Iris pigment epithelial cell (primary cell): ENCODE results near the gene FRAT1.
"Not testable (repeated sequence)": the region's sequence is repeated elsewhere in the genome, so short reads cannot be mapped to it uniquely, and the experiment has no call there.

Source experiments
- DNase-seq: peaks from one replicate; pipeline ENCODE4 v3.0.0-alpha.2; 2011; ENCODE audit warnings: low read depth

Gene FRAT1

GRCh38 chr10:97335188-97335619 is 16.1 kb downstream of the FRAT1 start:
- no peak for DNase-seq

DNA sequence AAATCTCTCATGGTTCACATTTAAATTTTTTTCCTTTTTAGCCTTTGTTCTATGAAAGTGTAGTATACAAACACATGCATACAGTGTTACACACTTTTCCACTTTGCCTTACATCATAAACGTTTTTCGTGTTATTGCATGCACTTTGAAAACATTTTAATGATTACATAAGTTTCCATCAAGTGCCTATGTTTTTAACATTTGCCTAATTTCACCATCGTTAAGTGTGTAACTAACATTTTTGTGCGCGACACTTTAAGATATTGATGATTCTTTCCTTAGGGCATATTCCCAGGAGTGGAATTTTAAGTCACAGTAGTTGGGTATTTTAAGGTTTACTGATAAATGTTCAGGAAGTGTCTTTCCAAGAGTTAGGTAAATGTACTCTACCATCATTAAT is 16.9 kb downstream of the FRAT1 start:
- no peak for DNase-seq

DNA sequence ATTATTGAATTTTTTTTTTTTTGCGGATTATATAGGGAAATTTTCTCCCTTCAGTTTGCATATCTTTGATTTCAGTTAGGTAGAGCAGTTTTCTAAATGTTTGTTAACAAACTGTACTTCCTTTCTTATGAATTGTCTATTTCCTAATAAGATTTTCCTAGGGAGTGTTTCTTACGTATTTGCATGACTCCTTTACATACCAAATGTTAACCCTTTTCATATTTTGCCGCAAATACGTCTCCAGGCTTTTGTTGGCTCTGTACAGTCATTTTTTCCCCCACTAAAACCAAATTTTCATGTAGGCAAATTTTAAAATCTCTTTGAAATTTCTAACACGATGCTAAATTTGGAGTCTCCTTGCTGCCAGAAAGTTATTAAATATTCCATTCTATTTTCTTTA is 17.4 kb downstream of the FRAT1 start:
- DNase-seq = peak; percentile 43

- DNase-seq = no peak
Measured at GRCh38 chr10:97336942-97337831, 18.1 kb downstream of the FRAT1 start.

DNA sequence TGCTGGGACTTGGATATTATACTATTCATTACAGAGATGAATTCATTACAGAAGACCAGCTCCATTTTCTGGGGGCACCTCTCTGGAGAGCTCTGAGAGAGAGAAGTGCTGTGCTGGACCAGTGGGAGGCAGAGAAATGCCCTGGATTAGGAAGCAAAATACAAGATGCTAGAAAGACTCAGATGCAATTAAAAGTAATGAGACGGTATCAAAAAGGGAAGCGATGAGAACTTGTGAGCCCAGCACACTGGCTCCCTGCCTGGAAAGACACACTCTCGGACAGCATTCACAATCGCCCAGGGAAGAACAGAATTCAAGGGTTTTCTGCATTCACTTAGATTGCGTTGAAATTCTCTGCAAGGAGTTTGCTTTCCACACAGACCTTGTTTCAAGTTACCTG is 19.0 kb downstream of the FRAT1 start:
- no peak for DNase-seq

- no peak for DNase-seq
Measured at GRCh38 chr10:97341416-97341815, 22.3 kb downstream of the FRAT1 start.

DNA sequence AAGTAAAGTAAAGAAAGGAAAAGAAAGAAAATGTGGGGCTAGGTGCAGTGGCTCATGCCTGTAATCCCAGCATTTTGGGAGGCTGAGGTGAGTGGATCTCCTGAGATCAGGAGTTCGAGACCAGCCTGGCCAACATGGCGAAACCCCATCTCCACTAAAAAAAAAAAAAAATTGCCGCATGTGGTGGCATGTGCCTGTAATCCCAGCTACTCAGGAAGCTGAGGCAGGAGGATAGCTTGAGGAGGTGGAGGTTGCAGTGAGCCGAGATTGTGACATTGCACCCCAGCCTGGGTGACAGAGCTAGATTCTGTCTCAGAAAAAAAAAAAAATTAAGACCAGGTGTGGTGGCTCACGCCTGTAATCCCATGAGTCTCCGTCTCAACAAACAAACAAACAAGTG is 24.6 kb downstream of the FRAT1 start:
- DNase-seq = not testable (repeated sequence)

- no peak for DNase-seq
Measured at GRCh38 chr10:97347317-97347716, 28.2 kb downstream of the FRAT1 start.

DNA sequence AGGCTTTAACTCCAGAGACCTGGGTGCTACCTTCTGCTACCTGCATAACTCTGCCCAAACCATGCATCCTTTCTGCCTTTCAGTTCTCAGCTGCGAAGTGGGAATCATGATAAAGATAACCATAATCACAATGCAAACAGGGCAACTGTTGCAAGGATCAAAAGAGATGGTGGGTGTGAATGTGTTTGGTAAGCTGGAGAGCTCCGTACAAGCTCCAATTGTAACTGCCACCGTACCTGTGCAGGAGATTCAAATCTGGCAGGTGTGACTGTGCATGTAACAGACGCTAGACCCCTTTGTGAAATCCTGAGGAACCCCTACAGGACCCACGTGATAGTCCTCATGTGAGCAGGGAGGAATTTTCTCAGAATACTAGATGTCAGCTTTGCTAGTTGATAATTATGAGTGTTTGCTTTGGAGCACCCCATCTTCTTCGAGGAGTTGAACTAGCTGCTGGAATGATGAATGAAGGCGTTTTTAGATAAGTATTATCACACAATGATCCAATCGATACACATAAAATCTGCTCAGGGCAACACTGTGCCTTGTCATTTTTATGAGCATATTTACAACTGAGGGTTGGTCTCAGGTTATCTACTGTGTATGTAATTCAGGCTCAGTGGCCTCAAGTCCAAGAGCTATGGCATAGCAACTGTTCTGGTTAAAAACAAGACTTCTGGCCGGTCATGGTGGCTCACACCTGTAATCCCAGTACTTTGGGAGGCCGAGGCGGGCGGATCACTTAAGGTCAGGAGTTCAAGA is 30.9 kb downstream of the FRAT1 start:
- no peak for DNase-seq

DNA sequence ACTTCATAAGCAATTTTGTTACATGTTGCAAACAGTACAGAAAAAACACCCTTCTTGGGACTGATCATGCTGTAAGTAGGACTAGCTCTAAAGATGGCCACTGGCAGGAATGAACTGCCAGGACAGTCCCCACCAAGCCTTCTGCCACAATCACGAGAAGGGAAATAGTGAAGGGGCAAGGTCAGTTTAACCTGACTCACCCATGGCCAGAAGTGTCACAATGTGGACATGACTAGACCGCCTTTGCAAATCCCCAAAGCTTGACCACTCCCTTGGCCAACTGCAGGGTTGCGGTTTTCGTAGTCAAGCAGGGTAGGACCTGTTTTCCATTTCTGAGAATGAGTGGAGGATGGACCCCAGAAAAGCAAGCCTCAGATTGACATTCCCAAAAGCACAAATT is 34.9 kb downstream of the FRAT1 start:
- DNase-seq = no peak

DNA sequence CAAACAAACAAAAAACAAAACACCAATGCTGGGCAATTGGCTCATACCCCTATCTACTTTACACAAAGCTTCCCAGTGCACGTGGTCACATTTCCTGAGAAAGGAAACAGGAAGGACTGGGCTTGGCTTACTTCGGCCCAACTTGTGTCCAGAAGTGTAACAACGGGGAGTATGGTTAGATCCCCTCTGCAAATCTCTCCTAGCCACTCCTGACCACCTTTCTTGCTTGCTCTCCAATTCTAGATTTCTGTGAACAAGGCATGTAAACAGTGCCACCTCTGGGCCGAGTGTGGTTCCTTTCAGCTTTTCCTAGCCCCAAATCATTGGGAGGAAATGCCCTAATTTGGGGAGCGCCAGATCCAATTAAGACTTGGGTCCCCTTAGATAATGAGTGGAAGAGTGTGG is 36.5 kb downstream of the FRAT1 start:
- DNase-seq = peak; percentile 15

DNA sequence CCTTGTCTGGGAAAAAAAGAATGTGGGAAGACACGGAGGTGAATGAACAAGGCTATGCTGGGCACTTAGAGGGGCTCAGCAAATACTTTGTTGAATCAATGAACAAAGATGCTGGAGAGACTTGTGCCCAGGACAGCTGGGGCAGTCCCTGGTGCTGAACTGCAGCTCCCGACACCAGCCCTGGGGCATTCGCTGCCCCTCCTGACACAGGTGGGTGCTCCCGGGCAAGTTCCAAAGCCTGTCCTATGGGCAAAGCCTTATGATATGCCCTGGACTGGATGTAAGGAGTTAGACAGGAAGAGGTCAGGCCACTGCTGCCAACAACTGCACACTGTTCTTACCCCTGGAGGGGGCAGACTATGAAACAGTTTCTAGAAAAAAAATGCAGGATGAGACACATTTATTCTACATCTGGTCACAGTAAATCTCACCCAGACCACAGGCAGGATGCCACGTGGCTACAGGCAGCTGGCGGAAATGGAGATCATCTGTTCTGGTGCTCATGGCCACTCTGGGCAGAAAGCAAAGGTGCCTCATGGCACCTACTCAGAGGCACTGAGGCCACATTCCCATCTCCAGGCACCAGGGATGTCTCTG is 37.3 kb downstream of the FRAT1 start:
- DNase-seq = no peak

DNA sequence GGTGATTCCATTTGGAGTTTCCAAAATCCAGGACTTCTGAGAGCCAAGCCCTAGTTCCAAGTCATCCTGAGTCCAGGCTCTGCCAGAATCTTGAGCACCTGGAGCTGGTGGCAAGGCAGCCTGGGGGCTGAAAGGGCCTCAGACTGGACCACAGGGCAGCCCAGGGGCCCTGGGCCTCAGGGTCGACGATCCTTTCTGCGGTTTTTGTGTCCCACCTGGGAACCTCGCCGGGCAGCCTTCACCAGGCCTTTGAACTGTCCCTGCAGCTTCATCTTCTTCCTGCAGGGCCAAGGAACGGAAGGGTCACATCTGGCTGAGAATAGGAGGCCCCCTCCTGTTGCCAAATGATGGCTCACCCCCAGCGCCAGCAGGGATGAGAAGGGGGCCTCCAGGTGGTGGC is 37.8 kb downstream of the FRAT1 start:
- no peak for DNase-seq

GRCh38 chr10:97358349-97358748 is 39.3 kb downstream of the FRAT1 start:
- no peak for DNase-seq

GRCh38 chr10:97358781-97359180 is 39.7 kb downstream of the FRAT1 start:
- no peak for DNase-seq

GRCh38 chr10:97360705-97361536 is 41.9 kb downstream of the FRAT1 start:
- DNase-seq = no peak

DNA sequence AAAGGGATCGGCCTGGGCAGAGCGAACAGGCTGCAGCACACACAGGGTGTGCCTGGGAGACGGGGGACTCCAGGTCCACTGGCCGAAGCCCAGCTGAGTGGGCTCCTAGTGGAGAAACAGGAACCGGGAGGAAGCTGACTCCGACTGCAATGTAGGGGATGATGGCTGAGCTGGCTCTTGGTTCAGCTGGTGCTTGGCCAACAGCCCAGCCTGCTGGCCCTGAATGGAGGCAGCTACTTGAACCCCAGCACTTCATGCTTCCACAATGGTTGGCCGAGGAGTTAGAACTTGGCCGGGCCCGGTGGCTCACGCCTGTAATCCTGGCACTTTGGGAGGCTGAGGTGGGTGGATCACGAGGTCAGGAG is 42.4 kb downstream of the FRAT1 start:
- DNase-seq = no peak

GRCh38 chr10:97362310-97363033 is 43.4 kb downstream of the FRAT1 start:
- no peak for DNase-seq

DNA sequence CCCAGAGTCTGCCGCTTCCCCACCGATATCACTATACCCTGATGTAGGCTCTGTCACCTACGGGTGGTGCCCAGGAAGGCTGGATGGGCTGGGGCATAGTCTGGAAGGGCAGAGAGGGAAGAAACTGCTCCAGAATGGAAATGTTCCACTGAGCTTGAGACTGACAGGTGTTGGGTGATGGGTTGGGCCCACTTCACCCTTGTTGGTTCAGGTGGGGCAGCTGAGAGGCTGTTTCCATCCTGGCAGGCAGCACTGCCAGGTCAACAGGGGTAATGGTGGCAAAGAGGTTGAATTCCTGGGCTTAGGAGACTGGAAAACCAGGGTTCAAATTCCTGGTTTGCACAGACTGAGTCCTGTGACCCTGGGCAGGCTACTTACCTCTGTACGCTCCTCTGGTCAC is 44.0 kb downstream of the FRAT1 start:
- no peak for DNase-seq

GRCh38 chr10:97365761-97366351 is 46.8 kb downstream of the FRAT1 start:
- no peak for DNase-seq

GRCh38 chr10:97366572-97366971 is 47.5 kb downstream of the FRAT1 start:
- DNase-seq = no peak
